ENCODE data around the gene UBR3. TPM values are rescaled to one million over a fixed set of nuclear protein-coding genes. Genes with fewer than 3 reads are reported as not detected.
"Not testable (repeated sequence)": the region's sequence is repeated elsewhere in the genome, so short reads cannot be mapped to it uniquely, and the experiment has no call there.

The UBR3 gene
- total and polyA plus RNA-seq, 2 of the 4 experiments (the other 2 are of a cell fraction), result 10.0 to 33.9 TPM

DNA sequence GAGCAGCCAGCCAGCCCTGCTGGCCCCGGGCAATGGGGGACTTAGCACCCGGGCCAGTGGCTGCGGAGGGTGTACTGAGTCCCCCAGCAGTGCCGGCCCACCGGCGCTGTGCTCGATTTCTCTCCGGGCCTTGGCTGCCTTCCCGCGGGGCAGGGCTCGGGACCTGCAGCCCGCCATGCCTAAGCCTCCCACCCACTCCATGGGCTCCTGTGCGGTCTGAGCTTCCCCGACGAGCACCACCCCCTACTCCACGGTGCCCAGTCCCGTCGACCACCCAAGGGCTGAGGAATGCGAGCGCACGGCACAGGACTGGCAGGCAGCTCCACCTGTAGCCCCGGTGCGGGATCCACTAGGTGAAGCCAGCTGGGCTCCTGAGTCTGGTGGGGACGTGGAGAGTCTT is 14.4 kb downstream of the UBR3 start:
- H4K5ac ChIP-seq (ENCODE audit: low read depth, low read length); POLR2A ChIA-PET (ENCODE audit: unreplicated experiment); H3K18ac ChIP-seq (ENCODE audit: low read depth, low read length); H3K56ac ChIP-seq (ENCODE audit: extremely low read depth, insufficient read depth, low read length); H3K4ac ChIP-seq (ENCODE audit: low read depth, low read length); H3K4me2 ChIP-seq (ENCODE audit: low read depth, low read length); H3K9me3 ChIP-seq (ENCODE audit: control insufficient read depth, insufficient read depth, low read length); H2AK9ac ChIP-seq (replicated peaks; ENCODE audit: low read depth, low read length, poor library complexity); H2BK5ac ChIP-seq (ENCODE audit: low read depth, low read length, poor library complexity, severe bottlenecking); H2AK5ac ChIP-seq (ENCODE audit: low read depth, low read length); H3K36me3 ChIP-seq (ENCODE audit: control insufficient read depth, insufficient read depth, low read length); in situ Hi-C loops (cut with MboI; ENCODE audit: low sequenced_read_pairs); CTCF ChIA-PET; intact Hi-C loops (cut with micrococcal nuclease); H3K23ac ChIP-seq (ENCODE audit: low read depth, low read length); H3K9me1 ChIP-seq (ENCODE audit: insufficient read depth, low read length); ATAC-seq (ENCODE audit: low read depth); H4K91ac ChIP-seq (ENCODE audit: insufficient read depth, low read depth, low read length); BruUV-seq (replicated peaks); DNase-seq; H2AFZ ChIP-seq (replicated peaks; ENCODE audit: low read length, poor library complexity); H3K27ac ChIP-seq (ENCODE audit: insufficient read depth, low read length); H2BK15ac ChIP-seq (ENCODE audit: low read depth, low read length); H3K4me3 ChIP-seq (ENCODE audit: insufficient read depth, low read depth, low read length); H3K9ac ChIP-seq (ENCODE audit: low read depth, low read length); H3K27me3 ChIP-seq (ENCODE audit: control insufficient read depth, insufficient read depth, low read length); H2BK120ac ChIP-seq (ENCODE audit: low read depth, low read length); dilution Hi-C loops (cut with HindIII; ENCODE audit: low sequenced_read_pairs, unreplicated experiment); H3K14ac ChIP-seq (replicated peaks; ENCODE audit: low read depth, low read length); H4K8ac ChIP-seq (ENCODE audit: low read depth in 2 of 2, low read length in 2 of 2); H3K4me1 ChIP-seq (ENCODE audit: control insufficient read depth, insufficient read depth, low read length); H2BK20ac ChIP-seq (ENCODE audit: low read depth, low read length): not testable (repeated sequence)
- no CpG with 5 or more reads among the region's 24 CpGs for WGBS, 2 experiments (ENCODE audit: extremely low coverage in 2 of 2, insufficient read length in 1 of 2)
- Histone ChIP-seq H4K20me1 (ENCODE audit: insufficient read depth, low read length) (peaks cover 21% of the 10 kb centered on the region), H3K79me1 (ENCODE audit: low read depth in 1 of 2, low read length in 2 of 2) (peaks cover 5 to 37% of the 10 kb centered on the region in 2 experiments)
